RWPE2 (cell line): ENCODE data around the gene HDAC4.
A peak's percentile ranks its signal among the peaks of the same experiment; 100 is the strongest.

Experiments
- ATAC-seq: fragments of 200-7000 bp; cut with Tn5 transposase; 3 replicates; pipeline ENCODE4 v1.9.1; 2021; ENCODE audit warnings: low read depth
- DNase-seq: peaks from one replicate; pipeline ENCODE4 v3.0.0-alpha.2; 2020; ENCODE audit warnings: low spot score
- H3K27ac ChIP-seq: fragments of 450-650 bp; 2 replicates; pipeline ENCODE4 v1.5.1; 2017; ENCODE audit warnings: mild to moderate bottlenecking; ENCODE audit not compliant: poor library complexity, severe bottlenecking
- H3K27me3 ChIP-seq: fragments of 250-450 bp; sonication (Bioruptor Pico); 2 replicates; pipeline ENCODE4 v1.5.1; 2021; ENCODE audit warnings: mild to moderate bottlenecking, moderate library complexity; ENCODE audit not compliant: insufficient read depth, poor library complexity, severe bottlenecking
- H3K36me3 ChIP-seq: fragments of 250-450 bp; sonication (Bioruptor Pico); 2 replicates; pipeline ENCODE4 v1.5.1; 2020; ENCODE audit warnings: low read depth, mild to moderate bottlenecking, moderate library complexity
- H3K4me1 ChIP-seq: fragments of 250-450 bp; sonication (Bioruptor Pico); 2 replicates; pipeline ENCODE4 v1.5.1; 2021; ENCODE audit warnings: mild to moderate bottlenecking, moderate library complexity; ENCODE audit not compliant: insufficient read depth, poor library complexity, severe bottlenecking
- H3K4me3 ChIP-seq: fragments of 250-450 bp; sonication (Bioruptor Pico); 2 replicates; pipeline ENCODE4 v1.5.1; 2021; ENCODE audit warnings: mild to moderate bottlenecking, moderate library complexity; ENCODE audit not compliant: severe bottlenecking
- H3K9me3 ChIP-seq: fragments of 250-450 bp; sonication (Bioruptor Pico); 2 replicates; pipeline ENCODE4 v1.5.1; 2021; ENCODE audit warnings: mild to moderate bottlenecking, moderate library complexity; ENCODE audit not compliant: severe bottlenecking
- TF ChIP-seq, protein P1 (sequence below): fragments of 450-650 bp; IDR thresholded peaks from one replicate; pipeline ENCODE4 v1.5.1; 2017; ENCODE audit warnings: mild to moderate bottlenecking, moderate library complexity; ENCODE audit not compliant: poor library complexity, severe bottlenecking

Gene HDAC4

DNA sequence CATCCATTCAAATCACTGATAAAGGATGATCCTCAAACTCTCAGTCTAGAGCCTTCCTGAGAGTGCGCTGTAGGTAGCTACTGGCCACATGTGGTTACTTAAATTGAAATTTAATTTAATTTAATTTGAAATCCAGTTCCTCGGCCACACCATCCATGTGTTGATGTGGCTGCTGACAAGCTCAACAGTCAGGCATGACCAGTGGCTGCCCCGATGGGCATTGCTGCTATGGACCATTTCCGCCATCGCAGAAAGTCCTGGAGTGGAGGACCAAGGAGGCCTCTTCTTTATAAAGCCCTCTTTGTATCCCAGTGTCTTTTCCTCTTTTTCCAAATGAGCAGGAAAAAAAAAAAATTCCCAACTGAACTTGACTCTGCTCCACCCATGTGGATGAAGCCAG, 100.6 kb downstream of the HDAC4 start:
- Histone ChIP-seq H3K4me1 (no peaks in the 10 kb centered on the region), H3K36me3 (no peaks in the 10 kb centered on the region), H3K27me3 (no peaks in the 10 kb centered on the region), H3K9me3 (no peaks in the 10 kb centered on the region), H3K27ac (no peak overlapping the region), H3K4me3 (no peak overlapping the region)
- no peak for ATAC-seq
- TF ChIP-seq, protein P1, sequence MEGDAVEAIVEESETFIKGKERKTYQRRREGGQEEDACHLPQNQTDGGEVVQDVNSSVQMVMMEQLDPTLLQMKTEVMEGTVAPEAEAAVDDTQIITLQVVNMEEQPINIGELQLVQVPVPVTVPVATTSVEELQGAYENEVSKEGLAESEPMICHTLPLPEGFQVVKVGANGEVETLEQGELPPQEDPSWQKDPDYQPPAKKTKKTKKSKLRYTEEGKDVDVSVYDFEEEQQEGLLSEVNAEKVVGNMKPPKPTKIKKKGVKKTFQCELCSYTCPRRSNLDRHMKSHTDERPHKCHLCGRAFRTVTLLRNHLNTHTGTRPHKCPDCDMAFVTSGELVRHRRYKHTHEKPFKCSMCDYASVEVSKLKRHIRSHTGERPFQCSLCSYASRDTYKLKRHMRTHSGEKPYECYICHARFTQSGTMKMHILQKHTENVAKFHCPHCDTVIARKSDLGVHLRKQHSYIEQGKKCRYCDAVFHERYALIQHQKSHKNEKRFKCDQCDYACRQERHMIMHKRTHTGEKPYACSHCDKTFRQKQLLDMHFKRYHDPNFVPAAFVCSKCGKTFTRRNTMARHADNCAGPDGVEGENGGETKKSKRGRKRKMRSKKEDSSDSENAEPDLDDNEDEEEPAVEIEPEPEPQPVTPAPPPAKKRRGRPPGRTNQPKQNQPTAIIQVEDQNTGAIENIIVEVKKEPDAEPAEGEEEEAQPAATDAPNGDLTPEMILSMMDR, result no peak
- peak; percentile 11 for DNase-seq

DNA sequence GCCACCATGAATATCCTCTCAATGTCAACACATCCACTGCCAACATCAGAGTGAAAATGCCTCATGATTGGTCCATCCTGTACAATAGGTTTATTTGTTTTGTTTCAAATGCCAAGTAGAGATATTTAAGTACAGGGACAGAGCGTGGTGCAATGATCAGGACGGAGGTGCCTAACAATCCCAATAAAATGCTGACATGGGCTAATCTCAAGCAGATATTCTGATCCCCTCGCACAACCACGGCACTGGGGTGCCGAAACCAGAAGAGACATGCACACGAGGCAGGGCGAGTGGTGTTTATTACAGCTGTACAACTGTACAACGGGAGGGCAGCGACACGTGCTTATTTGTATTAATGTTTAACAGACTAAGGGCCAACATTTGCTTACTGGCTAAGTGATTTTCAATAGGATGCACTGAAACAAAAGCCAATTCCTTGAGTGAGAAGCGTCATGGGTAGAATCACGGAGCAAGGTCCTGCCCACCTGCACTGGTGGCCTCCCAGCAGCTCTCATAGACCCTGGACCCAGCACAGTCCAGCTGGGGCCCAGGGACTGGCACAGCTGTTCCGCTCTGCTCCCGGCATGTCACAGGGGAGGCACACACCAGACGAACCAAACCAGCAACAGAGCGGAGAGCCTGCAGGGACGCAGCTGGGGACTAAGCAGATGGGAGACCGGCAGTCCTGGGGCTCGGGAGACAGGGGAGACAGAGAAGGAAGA, 101.4 kb downstream of the HDAC4 start:
- no peak for ATAC-seq
- DNase-seq, result peak; percentile 36

GRCh38 chr2:239298116-239298804, 102.6 kb downstream of the HDAC4 start:
- Histone ChIP-seq H3K4me1 (no peaks in the 10 kb centered on the region), H3K9me3 (no peaks in the 10 kb centered on the region), H3K27me3 (no peaks in the 10 kb centered on the region), H3K27ac (no peak overlapping the region), H3K36me3 (no peaks in the 10 kb centered on the region), H3K4me3 (no peak overlapping the region)
- DNase-seq (peak; percentile 18), ATAC-seq (0 out of 3 replicates have a peak, but pooled peaks have one; percentile 35)
- TF ChIP-seq, protein P1, result no peak

More for the DNA sequence above, 101.4 kb downstream of the HDAC4 start:
- Histone ChIP-seq H3K4me1 (no peaks in the 10 kb centered on the region), H3K27ac (no peak overlapping the region), H3K4me3 (no peak overlapping the region), H3K27me3 (no peaks in the 10 kb centered on the region), H3K9me3 (no peaks in the 10 kb centered on the region), H3K36me3 (no peaks in the 10 kb centered on the region)
- TF ChIP-seq, protein P1, result no peak

GRCh38 chr2:239297142-239298004, 103.4 kb downstream of the HDAC4 start:
- TF ChIP-seq, protein P1, result no peak
- Histone ChIP-seq H3K27ac (no peak overlapping the region), H3K36me3 (no peaks in the 10 kb centered on the region), H3K4me1 (no peaks in the 10 kb centered on the region), H3K27me3 (no peaks in the 10 kb centered on the region), H3K9me3 (no peaks in the 10 kb centered on the region), H3K4me3 (no peak overlapping the region)
- ATAC-seq (no peak), DNase-seq (peak; percentile 30)
